HepG2 (cell line): ENCODE data around the gene RDH16. TPM values are rescaled to one million over a fixed set of nuclear protein-coding genes. Genes with fewer than 3 reads are reported as not detected.
A peak's percentile ranks its signal among the peaks of the same experiment; 100 is the strongest.

Experiments used
- E2F5 ChIP-seq: sonication (generic); formaldehyde crosslinking; conservative IDR thresholded peaks from 2 replicates; pipeline ENCODE4 v1.4.0; 2020; ENCODE audit warnings: missing genetic modification reagents
- FOXA3 ChIP-seq: IDR thresholded peaks from 2 replicates; pipeline ENCODE4 v1.6.1; 2016; ENCODE audit warnings: missing genetic modification reagents, missing compliant biosample characterization
- GMEB2 ChIP-seq: IDR thresholded peaks from 2 replicates; pipeline ENCODE4 v1.6.1; 2016; ENCODE audit warnings: missing biosample characterization, missing genetic modification reagents, low read depth
- HES4 ChIP-seq: sonication (generic); formaldehyde crosslinking; IDR thresholded peaks from 2 replicates; pipeline ENCODE4 v1.9.0; 2021; ENCODE audit warnings: mild to moderate bottlenecking, missing genetic modification reagents, borderline replicate concordance
- MLLT10 ChIP-seq: sonication (generic); formaldehyde crosslinking; IDR thresholded peaks from 2 replicates; pipeline ENCODE4 v1.4.0; 2020; ENCODE audit warnings: missing genetic modification reagents
- NCOR1 ChIP-seq: fragments of 200-600 bp; sonication (generic); IDR thresholded peaks from 2 replicates; pipeline ENCODE4 v1.7.0; 2017; ENCODE audit warnings: antibody characterized with exemption, low read length, borderline replicate concordance
- NFKB2 ChIP-seq: sonication (generic); formaldehyde crosslinking; IDR thresholded peaks from 2 replicates; pipeline ENCODE4 v1.4.0; 2020; ENCODE audit warnings: missing genetic modification reagents, borderline replicate concordance
- NFRKB ChIP-seq: fragments of 450-650 bp; IDR thresholded peaks from 2 replicates; pipeline ENCODE4 v1.6.1; 2017
- PRDM10 ChIP-seq: sonication (generic); formaldehyde crosslinking; IDR thresholded peaks from 2 replicates; pipeline ENCODE4 v1.4.0; 2020; ENCODE audit warnings: low read depth, missing genetic modification reagents
- SOX6 ChIP-seq, 2 experiments: fragments of 450-650 bp in 1 of 2; sonication (generic) in 1 of 2; formaldehyde crosslinking in 1 of 2; IDR thresholded peaks; 2 replicates each; pipeline versions ENCODE4 v1.4.0 to v1.6.1; 2017 to 2020; ENCODE audit warnings: antibody characterized with exemption in 1 of 2, mild to moderate bottlenecking in 1 of 2, missing genetic modification reagents in 1 of 2
- SP5 ChIP-seq: IDR thresholded peaks from 2 replicates; pipeline ENCODE4 v1.6.1; 2016; ENCODE audit warnings: low read depth, borderline replicate concordance
- TGIF2 ChIP-seq: IDR thresholded peaks from 2 replicates; pipeline ENCODE4 v1.6.1; 2016; ENCODE audit warnings: control low read depth, missing compliant biosample characterization
- ZBTB38 ChIP-seq: sonication (generic); formaldehyde crosslinking; IDR thresholded peaks from 2 replicates; pipeline ENCODE4 v1.5.1; 2020; ENCODE audit warnings: mild to moderate bottlenecking, missing genetic modification reagents
- ZNF232 ChIP-seq: sonication (generic); formaldehyde crosslinking; IDR thresholded peaks from 2 replicates; pipeline ENCODE4 v1.4.0; 2020; ENCODE audit warnings: missing genetic modification reagents, borderline replicate concordance
- ZNF234 ChIP-seq: sonication (generic); formaldehyde crosslinking; conservative IDR thresholded peaks from 2 replicates; pipeline ENCODE4 v1.5.1; 2020; ENCODE audit warnings: mild to moderate bottlenecking, missing genetic modification reagents
- ZNF326 ChIP-seq: sonication (generic); formaldehyde crosslinking; IDR thresholded peaks from 2 replicates; pipeline ENCODE4 v1.4.0; 2020; ENCODE audit warnings: missing genetic modification reagents, borderline replicate concordance
- ZNF563 ChIP-seq: sonication (generic); formaldehyde crosslinking; IDR thresholded peaks from 2 replicates; pipeline ENCODE4 v1.8.0; 2022; ENCODE audit warnings: mild to moderate bottlenecking, moderate library complexity, missing genetic modification reagents
- ZNF609 ChIP-seq: sonication (generic); formaldehyde crosslinking; IDR thresholded peaks from 2 replicates; pipeline ENCODE4 v1.4.0; 2020; ENCODE audit warnings: mild to moderate bottlenecking, missing genetic modification reagents, borderline replicate concordance
- ZNF768 ChIP-seq: sonication (generic); formaldehyde crosslinking; IDR thresholded peaks from 2 replicates; pipeline ENCODE4 v1.4.0; 2020; ENCODE audit warnings: missing genetic modification reagents
- ZNF83 ChIP-seq: sonication (generic); formaldehyde crosslinking; IDR thresholded peaks from 2 replicates; pipeline ENCODE4 v1.4.0; 2020; ENCODE audit warnings: missing genetic modification reagents, mild to moderate bottlenecking, borderline replicate concordance
- polyA plus RNA-seq, 8 experiments: library from polyadenylated mRNA; depleted of rRNA in 3 of 8; stranded (reverse) in 7 of 8; unstranded in 1 of 8; fragments of >200 nt; fragmentation: Illumina TruSeq in 4 of 8; extraction: Trizol in 4 of 8; gene quantifications; 2 replicates each; pipeline versions ENCODE4 v1.2.1 to v1.2.3, GENCODE V29; 2011 to 2016; ENCODE audit warnings: low read depth in 4 of 8, missing spikeins in 1 of 8, mixed read lengths in 1 of 8; ENCODE audit not compliant: insufficient read depth in 1 of 8
- total RNA-seq, 5 experiments: library from RNA; depleted of rRNA; stranded (reverse); fragments of >200 nt; fragmentation: Illumina TruSeq; extraction: Trizol; gene quantifications; 2 replicates each; pipeline ENCODE4 v1.2.3, GENCODE V29; 2016; ENCODE audit warnings: low read depth in 1 of 5

RDH16 gene
- total and polyA plus RNA-seq, 2 of the 13 experiments (the other 11 are each of a cell fraction or from before 2014, with no cell fraction given), result 0.05 to 0.13 TPM

- TF ChIP-seq HES4 (CRISPR knock-in tag) (no peak), MLLT10 (CRISPR knock-in tag) (no peak), ZNF563 (no peak), ZNF326 (CRISPR knock-in tag) (no peak), ZNF234 (CRISPR knock-in tag) (no peak), E2F5 (CRISPR knock-in tag) (no peak), ZNF768 (CRISPR knock-in tag) (0 out of 2 replicates have a peak, but pooled peaks have one; percentile 16), ZBTB38 (peak; percentile 32; the same call in 1 of the 2 replicates), ZNF83 (no peak), GMEB2 (CRISPR knock-in tag) (no peak), NCOR1 (no peak), SOX6 (IDR thresholded peaks at IDR 0.05) (no peak), SOX6 (CRISPR knock-in tag; IDR thresholded peaks at IDR 0.05) (peak; percentile 75), PRDM10 (CRISPR knock-in tag) (no peak), ZNF609 (CRISPR knock-in tag) (peak; percentile 12; the same call in 1 of the 2 replicates), TGIF2 (CRISPR knock-in tag) (peak; percentile 41; the same call in 1 of the 2 replicates), ZNF232 (no peak), FOXA3 (CRISPR knock-in tag) (peak; percentile 95), SP5 (no peak), NFKB2 (CRISPR knock-in tag) (peak; percentile 26; the same call in 1 of the 2 replicates), NFRKB (no peak)
These were observed 44.1 kb upstream of the RDH16 start (continued) for GRCh38 chr12:57001448-57001906.
